GM18873 (cell line): ENCODE measurements around the gene ECI1.

Experiments
- ATAC-seq: cut with Tn5 transposase; IDR thresholded peaks from one replicate; pipeline ENCODE4 v1.9.1; 2021; ENCODE audit warnings: mild to moderate bottlenecking, moderate library complexity, moderate number of reproducible peaks; ENCODE audit not compliant: unreplicated experiment, low FRiP score

Gene ECI1

GRCh38 chr16:2235695-2236336 is 15.6 kb downstream of the ECI1 start:
- ATAC-seq, result no peak

GRCh38 chr16:2235234-2235651 is 16.1 kb downstream of the ECI1 start:
- ATAC-seq, result no peak

- no peak for ATAC-seq
Measured at GRCh38 chr16:2234813-2235170, 16.6 kb downstream of the ECI1 start.

GRCh38 chr16:2233872-2234812 is 17.2 kb downstream of the ECI1 start:
- ATAC-seq, result no peak

DNA sequence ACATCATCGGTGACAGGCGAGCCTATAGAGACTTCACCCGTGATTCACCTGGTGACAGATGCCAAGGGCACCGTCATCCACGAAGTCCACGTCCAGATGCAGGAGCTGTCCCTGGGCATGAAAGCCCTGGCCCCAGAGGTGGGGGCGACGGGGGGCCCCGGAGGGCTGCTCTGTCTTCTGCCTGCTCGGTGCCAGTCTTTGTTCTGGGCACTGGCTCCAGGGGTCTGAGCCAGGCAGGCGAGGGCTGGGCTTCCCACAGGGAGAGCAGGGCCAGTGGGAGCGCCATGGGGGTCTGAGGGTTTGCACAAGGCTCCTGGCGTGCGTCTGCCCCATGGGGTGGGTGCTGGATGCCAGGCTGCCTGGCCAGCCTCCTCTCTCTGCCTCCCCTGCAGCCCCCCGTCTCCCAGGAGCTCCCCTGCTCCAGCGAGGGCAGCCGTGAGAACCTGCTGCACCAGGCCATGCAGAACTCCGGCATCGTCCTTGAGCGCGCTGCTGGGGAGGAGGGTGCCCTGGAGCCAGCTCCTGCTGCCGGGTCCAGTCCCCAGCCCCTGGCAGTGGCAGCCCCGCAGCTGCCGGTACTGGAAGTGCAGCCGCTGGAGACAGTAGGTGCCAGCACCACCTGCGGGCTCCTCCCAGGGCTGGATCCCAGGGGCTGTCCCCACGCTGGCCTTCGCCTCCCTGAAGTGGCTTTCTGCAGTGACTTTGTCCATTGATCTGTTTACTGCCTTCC is 18.2 kb downstream of the ECI1 start:
- no peak for ATAC-seq

GRCh38 chr16:2232094-2232990 is 19.0 kb downstream of the ECI1 start:
- ATAC-seq, result no peak

DNA sequence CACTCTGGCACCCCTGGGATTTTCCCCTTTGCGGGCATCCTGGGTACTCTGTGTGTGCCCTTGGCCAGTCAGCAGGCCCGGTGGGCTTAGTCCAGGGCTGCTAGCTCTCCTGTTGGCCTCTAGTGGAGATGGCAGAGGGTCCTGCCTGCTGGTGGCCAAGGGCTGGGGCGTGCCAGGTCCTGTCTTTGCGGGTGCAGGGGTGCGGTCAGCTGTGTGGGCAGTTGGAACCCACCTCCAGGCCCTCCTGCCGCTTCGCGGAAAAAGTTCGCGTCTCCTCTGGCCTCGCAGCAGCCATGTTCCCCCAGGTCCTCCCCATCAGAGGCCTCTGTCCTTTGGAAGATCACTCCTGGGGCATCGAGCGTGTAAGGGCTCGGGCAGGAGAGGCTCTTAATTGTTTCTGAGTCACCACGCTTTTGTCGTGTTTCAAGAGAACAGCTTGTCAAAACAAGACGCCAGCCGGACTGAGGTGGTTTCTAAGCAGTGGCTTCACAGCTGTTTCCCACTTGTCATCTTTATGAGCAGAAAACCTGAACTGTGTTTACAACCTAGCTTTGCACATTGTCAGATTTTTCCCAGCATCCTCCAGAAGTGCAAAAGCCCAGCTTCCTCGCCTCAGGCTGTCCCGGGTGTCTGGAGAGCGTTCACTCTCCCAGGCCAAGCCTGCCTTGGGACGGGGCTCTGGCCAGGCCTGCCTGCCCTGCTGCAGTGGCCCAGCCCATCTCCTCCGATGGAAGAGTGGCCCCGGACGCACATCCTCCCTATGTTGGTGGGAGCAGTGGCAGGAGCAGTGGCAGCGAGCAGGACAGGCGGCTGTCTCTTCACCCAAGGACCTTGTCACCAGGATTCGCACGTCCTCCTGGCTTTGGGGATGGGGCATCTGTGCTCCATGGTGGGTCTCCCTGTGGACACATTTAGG is 20.1 kb downstream of the ECI1 start:
- no peak for ATAC-seq

GRCh38 chr16:2230376-2230775 is 21.0 kb downstream of the ECI1 start:
- ATAC-seq, result no peak

GRCh38 chr16:2229632-2230250 is 21.6 kb downstream of the ECI1 start:
- no peak for ATAC-seq

DNA sequence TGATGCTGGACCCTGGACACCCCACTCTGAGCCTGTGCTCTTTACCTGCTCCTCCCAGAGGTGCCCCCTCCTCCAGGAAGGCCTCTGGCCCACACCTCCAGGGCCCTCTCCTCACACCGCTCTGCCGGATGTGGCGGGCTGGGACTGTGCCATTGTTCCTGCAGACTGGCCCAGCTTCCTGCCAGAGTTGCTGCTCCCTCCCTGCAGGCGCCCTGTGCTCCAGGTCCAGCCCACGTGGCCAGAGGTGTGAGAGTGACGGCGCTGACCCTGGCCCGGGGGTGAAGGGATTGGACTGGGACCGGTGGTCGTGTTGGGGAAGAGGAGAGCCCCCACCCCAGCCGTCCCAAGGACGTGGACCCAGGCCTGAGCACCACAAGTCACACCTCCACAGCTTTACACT is 22.3 kb downstream of the ECI1 start:
- no peak for ATAC-seq

DNA sequence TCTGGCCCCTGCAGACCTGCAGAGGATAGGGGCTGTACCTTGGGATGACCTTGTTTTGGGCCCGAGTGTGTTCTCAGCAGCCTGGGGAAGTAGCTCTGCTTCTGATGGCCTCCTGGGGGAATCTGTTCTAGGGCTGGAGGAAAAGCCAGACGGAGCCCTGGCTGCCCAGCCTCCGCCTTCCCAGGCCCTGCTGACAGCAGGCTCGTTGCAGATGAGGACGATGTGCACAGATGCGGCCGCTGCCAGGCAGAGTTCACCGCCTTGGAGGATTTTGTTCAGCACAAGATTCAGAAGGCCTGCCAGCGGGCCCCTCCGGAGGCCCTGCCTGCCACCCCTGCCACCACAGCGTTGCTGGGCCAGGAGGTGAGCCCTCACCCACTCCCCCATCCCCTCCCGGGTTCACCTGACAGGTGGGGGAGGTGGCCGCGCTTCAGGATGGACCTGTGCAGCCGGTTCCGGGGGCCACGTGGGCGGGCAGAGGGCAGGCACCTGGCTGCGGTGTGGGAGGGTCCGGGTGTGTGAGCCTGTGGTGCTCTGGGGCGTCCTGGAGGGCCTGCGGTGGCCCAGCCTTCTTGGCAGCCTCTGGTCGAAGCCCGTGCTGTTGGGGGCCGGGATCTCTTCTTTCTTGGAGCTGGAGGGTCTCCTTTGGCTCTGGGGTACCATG is 23.1 kb downstream of the ECI1 start:
- ATAC-seq, result no peak

DNA sequence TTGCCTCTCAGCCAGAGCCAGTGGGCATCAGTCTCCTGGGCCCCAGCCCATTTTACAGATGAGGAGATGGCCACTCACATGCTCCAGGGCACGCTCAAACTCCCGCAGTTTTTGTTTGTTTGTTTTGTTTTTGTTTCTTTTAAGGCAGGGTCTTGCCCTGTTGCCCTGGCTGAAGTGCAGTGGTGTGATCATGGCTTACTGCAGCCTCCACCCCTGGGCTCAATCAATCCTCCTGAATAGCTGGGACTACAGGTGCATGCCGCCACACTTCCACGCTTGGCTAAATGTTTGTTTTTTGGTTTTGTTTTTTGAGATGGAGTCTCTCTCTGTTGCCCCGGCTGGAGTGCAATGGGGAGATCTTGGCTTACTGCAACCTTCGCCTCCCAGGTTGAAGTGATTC is 24.5 kb downstream of the ECI1 start:
- ATAC-seq, result no peak

DNA sequence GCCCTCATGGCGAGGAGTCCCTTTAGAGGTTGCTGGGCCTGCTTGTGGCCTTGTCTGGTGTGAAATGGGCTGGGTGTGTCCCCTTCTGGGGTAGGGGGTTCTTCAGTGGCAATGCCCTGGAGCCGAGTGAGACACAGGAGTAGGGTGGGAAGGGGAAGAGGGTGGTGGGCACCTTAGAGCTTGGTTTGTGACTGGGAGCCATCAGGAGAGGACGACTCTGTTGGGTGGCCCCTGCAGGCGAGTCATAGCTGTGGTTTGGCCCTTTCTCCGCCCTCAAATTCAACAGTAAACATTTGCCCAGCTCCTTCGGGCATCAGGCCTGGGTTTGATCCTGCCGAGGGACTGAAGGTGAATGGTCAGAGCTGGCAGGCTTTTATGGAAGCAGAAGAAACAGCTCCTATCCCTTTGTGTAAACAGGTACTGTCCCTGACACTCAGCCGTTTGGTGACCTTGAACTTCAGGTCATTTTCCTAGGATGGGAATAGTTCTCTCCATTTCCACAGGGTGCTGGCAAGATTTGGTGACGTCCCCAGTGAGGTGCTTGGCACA is 25.1 kb downstream of the ECI1 start:
- ATAC-seq, result no peak

- peak; percentile 13 for ATAC-seq
Measured at GRCh38 chr16:2223942-2224486, 27.4 kb downstream of the ECI1 start.

- ATAC-seq, result peak; percentile 87
Measured at GRCh38 chr16:2223221-2223941, 28.0 kb downstream of the ECI1 start, which contains the start of gene E4F1. Gene E4F1 (plus strand): TSS chr16:2223591. CDS start chr16:2223614, 23 bp downstream.

- ATAC-seq, result no peak
Measured at GRCh38 chr16:2216330-2216729, 35.1 kb downstream of the ECI1 start.

DNA sequence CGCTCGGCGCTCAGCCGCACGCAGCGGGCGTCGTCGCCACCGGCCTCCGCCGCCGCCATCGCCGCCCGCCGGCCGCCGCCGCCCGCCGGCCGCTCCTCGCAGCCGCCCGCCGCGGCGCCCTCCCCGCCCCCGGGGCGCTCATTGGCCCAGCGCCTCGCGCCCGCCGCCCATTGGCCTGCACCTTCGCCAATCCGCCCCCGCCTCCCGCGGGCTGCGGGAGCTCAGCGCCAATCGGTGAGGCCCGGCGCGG is 36.7 kb downstream of the ECI1 start, which contains the start of gene PGP:
Gene PGP, minus strand, starts transcription at position 122 of the 250 bp plus-strand sequence. Its CDS starts 63 bp downstream, at position 59.
- no peak for ATAC-seq
